Pancreas (tissue), 10 donors: ENCODE measurements around the gene C2orf68. TPM values are rescaled to one million over a fixed set of nuclear protein-coding genes. Genes with fewer than 3 reads are reported as not detected.
A peak's percentile ranks its signal among the peaks of the same experiment; 100 is the strongest.

Source experiments
- ATAC-seq, 4 donors: fragments of 200-7000 bp; cut with Tn5 transposase; one replicate each; pipeline versions ENCODE4 v1.8.0 to v1.9.1; 2020; ENCODE audit warnings: mild to moderate bottlenecking in 4 of 4, moderate library complexity in 4 of 4
- DNase-seq, 6 donors: peaks; one replicate each; pipeline ENCODE4 v3.0.0-alpha.2; 2020
- FAIRE-seq: peaks from 2 replicates; lab custom pipeline; 2012; peaks lifted over from hg19 to GRCh38; lab: Jason Lieb, UNC
- H3K27ac ChIP-seq, 4 donors: fragments of 200-600 bp; sonication (generic); 1 replicate in 3 of 4; 2 replicates in 1 of 4; pipeline versions ENCODE4 v1.5.0 to v1.8.0; 2020
- H3K27me3 ChIP-seq, 4 donors: fragments of 200-600 bp; one replicate each; pipeline ENCODE4 v1.8.0; 2021
- H3K36me3 ChIP-seq, 3 donors: fragments of 200-600 bp; sonication (generic) in 1 of 3; one replicate each; pipeline versions ENCODE4 v1.5.0 to v1.8.0; 2020 to 2021
- H3K4me1 ChIP-seq, 3 donors: fragments of 200-600 bp; one replicate each; pipeline ENCODE4 v1.8.0; 2021
- H3K4me3 ChIP-seq, 4 donors: fragments of 200-600 bp; sonication (generic) in 2 of 4; one replicate each; pipeline versions ENCODE4 v1.5.0 to v1.8.0; 2020 to 2021
- H3K9me3 ChIP-seq, 4 donors: fragments of 200-600 bp; one replicate each; pipeline ENCODE4 v1.8.0; 2021
- WGBS, 2 donors: extraction: QIAGEN DNeasy Blood & Tissue Kit; methylation state at CpG; one replicate each; pipeline ENCODE4 v1.1.7; 2013; 5-methylcytosine and 5-hydroxymethylcytosine counted together
- intact Hi-C, 3 donors: fragments of 100-400 bp; cut with DNase I; formaldehyde crosslinking; loops; one replicate each; pipeline versions ENCODE4 v1.11.1 to v1.14.2; 2022
- polyA plus RNA-seq, 2 donors: library from polyadenylated mRNA; stranded (reverse); fragments of 200-250 nt; gene quantifications; one replicate each; pipeline ENCODE4 v1.2.3, GENCODE V29; 2013
- total RNA-seq, 6 donors: library from RNA; stranded (reverse); fragmentation: NEBNext Ultra II Directional in 4 of 6; extraction: Animal tissue kit (Norgen Biotek cat#: 25700) in 4 of 6; gene quantifications; one replicate each; pipeline versions ENCODE4 v1.2.1 to v1.2.4, GENCODE V29; 2021 to 2023
- TF ChIP-seq, protein P1 (sequence below), 4 donors: fragments of 200-600 bp; sonication (generic) in 3 of 4; IDR thresholded peaks; one replicate each; pipeline versions ENCODE4 v1.5.0 to v1.8.0; 2021; ENCODE audit warnings: antibody characterized with exemption in 4 of 4
- donor health status: healthy with polysubstance abuse.
- donor health status: DM: no; HTN: no; CAD: no; lungs with moderate emphysema.
- donor health status: DM: no; HTN: no; CAD: no.
- donor health status: control.
- donor health status: control.
- donor health status: Bipolar disorder and iron deficiency.
- donor health status: DM: yes; HTN: yes; CAD: no.
- donor health status: DM: no; HTN: no; CAD: no.
- donor health status: DM: no; HTN: no; CAD: no.
- donor health status: DM: yes; HTN: yes; CAD: no.

Gene C2orf68
- total and polyA plus RNA-seq, 8 donors: 12.3 to 33.1 (median 15.8) TPM

DNA sequence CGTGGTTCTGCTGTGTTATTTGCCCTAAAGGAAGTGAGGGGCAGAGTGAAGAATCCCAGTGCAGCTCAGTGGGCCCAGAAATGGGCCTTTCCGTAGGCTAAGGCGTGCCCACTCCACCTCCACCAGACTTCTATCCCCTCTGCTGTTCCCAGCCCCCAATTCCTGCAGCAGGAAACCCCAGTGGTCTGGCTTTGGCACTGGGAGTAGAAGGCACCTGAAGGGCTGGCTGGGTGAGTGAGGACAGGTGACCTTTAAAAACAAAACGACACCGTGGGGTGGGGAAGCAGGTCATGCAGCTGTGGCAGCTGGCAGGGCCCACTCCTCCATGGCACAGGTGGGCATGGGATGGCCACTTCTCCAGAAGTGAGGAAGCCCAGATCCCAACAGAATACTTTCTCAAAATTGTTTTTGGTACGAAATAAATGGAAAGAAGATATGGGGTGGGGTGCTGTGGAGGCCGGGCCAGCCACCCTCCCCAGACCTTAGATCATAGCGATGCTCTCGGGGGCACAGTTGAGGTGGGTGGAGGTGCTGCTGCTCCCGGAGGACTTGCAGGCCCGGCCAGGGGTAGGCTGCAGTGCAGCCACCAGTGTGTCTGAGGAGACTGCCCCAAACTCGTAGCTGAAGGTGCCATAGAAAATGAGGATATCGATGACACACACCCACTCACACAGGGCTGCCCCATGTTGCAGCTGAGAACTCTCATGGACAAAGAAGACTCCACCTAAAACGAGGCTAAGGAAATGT is 13.1 kb downstream of the C2orf68 start:
- no peak overlapping the region for H3K4me3 ChIP-seq
- H3K27me3 ChIP-seq: no peaks in the 10 kb centered on the region
- no peak for FAIRE-seq
- DNase-seq: peak in 1 of 6 donors; percentile 42
- no peak overlapping the region for H3K27ac ChIP-seq
- TF ChIP-seq, protein P1, sequence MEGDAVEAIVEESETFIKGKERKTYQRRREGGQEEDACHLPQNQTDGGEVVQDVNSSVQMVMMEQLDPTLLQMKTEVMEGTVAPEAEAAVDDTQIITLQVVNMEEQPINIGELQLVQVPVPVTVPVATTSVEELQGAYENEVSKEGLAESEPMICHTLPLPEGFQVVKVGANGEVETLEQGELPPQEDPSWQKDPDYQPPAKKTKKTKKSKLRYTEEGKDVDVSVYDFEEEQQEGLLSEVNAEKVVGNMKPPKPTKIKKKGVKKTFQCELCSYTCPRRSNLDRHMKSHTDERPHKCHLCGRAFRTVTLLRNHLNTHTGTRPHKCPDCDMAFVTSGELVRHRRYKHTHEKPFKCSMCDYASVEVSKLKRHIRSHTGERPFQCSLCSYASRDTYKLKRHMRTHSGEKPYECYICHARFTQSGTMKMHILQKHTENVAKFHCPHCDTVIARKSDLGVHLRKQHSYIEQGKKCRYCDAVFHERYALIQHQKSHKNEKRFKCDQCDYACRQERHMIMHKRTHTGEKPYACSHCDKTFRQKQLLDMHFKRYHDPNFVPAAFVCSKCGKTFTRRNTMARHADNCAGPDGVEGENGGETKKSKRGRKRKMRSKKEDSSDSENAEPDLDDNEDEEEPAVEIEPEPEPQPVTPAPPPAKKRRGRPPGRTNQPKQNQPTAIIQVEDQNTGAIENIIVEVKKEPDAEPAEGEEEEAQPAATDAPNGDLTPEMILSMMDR (IDR thresholded peaks at IDR 0.05): no peak
- H3K9me3 ChIP-seq: no peaks in the 10 kb centered on the region
- intact Hi-C loops: no loop called here
- 62 to 70% methylated on average over 14 of the region's 14 CpGs for WGBS, 2 donors
- H3K4me1 ChIP-seq: peaks cover 12 to 23% (median 23%) of the 10 kb centered on the region in 3 donors
- ATAC-seq: no peak
- peaks cover 0 to 10% (median 9%) of the 10 kb centered on the region in 3 donors for H3K36me3 ChIP-seq

DNA sequence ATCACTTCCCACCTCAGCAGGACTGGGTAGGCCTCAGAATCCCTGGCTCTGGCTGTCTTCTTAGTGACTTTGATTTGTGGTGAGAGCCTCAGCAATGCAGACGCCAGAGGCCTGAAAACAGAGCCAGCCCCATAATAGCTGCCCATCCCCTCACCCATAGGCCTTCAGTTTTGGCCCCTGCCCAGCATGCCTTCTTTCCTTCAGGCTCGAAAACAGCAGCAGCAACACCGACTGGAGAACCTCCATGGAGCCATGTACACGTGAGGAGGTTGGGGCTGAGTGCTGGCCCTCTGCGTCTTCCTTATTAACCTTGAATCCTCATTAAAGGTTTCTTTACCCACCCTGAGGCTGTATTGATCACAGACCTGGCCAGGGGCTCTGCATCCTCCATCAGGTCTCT is 14.6 kb downstream of the C2orf68 start:
- Histone ChIP-seq H3K9me3 (no peaks in the 10 kb centered on the region), H3K36me3 (peaks cover 0 to 10% (median 9%) of the 10 kb centered on the region in 3 donors), H3K4me3 (peak overlapping the region in 1 of 4 donors; percentile 81), H3K4me1 (peaks cover 12 to 36% (median 34%) of the 10 kb centered on the region in 3 donors), H3K27ac (no peak overlapping the region), H3K27me3 (no peaks in the 10 kb centered on the region)
- WGBS, 2 donors: 71 to 80% methylated on average over 5 of the region's 5 CpGs
- TF ChIP-seq, protein P1 (IDR thresholded peaks at IDR 0.05): no peak
- DNase-seq (peak in 1 of 6 donors; percentile 22), ATAC-seq (no peak), FAIRE-seq (no peak)
- intact Hi-C loops: no loop called here

DNA sequence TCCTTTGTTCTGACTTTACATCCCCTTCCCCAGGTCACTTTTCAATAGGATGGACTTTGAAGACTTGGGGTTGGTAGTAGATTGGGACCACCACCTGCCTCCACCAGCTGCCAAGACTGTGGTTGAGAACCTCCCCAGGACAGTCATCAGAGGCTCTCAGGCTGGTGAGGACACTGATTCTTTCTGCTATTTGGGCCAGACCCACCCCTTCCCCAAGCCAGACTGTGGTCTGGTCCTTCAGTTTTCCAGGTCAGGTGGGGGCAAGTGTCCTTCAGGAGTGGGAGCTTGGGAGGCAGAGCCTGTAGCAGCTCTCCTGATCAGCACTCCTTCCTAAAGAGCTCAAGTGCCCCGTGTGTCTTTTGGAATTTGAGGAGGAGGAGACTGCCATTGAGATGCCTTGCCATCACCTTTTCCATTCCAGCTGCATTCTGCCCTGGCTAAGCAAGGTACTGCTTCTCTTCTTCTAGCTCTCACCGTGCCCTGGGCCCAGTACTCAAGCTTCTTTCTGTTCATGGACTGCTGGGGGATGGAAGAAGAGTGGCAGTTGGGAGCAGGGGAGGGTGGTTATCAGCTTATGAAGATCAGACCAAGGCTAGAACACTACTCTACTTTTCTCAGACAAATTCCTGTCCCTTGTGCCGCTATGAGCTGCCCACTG is 15.3 kb downstream of the C2orf68 start:
- Histone ChIP-seq H3K27me3 (no peaks in the 10 kb centered on the region), H3K9me3 (no peaks in the 10 kb centered on the region), H3K27ac (peak overlapping the region in 1 of 4 donors; percentile 87), H3K4me1 (peaks cover 11 to 36% (median 34%) of the 10 kb centered on the region in 3 donors), H3K36me3 (peaks cover 0 to 10% (median 9%) of the 10 kb centered on the region in 3 donors), H3K4me3 (peak overlapping the region; percentile 56 to 83 (median 80))
- DNase-seq: no peak
- no peak for FAIRE-seq
- 38 to 51% methylated on average over 3 of the region's 3 CpGs for WGBS, 2 donors
- intact Hi-C loops: no loop called here
- TF ChIP-seq, protein P1 (IDR thresholded peaks at IDR 0.05): no peak
- ATAC-seq: no peak

DNA sequence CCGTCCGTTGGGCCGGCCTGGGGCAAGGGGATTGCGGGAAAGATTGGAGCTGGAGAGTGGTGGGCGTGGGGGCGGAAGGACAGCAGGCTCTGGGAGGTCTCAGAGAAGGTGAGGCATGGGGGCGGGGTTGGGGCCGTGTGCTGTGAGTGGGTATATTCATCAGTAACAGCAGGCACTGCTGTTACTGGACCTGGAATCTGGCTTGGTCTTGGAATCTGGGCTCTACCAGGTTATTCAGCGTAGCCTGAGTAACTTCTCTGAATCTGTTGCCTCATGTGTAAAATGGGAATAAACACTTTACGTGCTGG is 15.9 kb downstream of the C2orf68 start:
- 0 to 1% methylated on average over 10 of the region's 10 CpGs for WGBS, 2 donors
- FAIRE-seq (no peak), ATAC-seq (peak in 3 of 4 donors; percentile 1 to 5 (median 5)), DNase-seq (no peak)
- H3K9me3 ChIP-seq: no peaks in the 10 kb centered on the region
- intact Hi-C loops: no loop called here
- H3K36me3 ChIP-seq: peaks cover 0 to 10% (median 9%) of the 10 kb centered on the region in 3 donors
- peaks cover 8 to 30% (median 28%) of the 10 kb centered on the region in 3 donors for H3K4me1 ChIP-seq
- peak overlapping the region; percentile 48 to 90 (median 70) for H3K27ac ChIP-seq
- TF ChIP-seq, protein P1 (IDR thresholded peaks at IDR 0.05): no peak
- H3K4me3 ChIP-seq: peak overlapping the region; percentile 56 to 83 (median 80)
- no peaks in the 10 kb centered on the region for H3K27me3 ChIP-seq
